GM12878 (cell line): ENCODE data around the gene SHMT2. TPM values are rescaled to one million over a fixed set of nuclear protein-coding genes. Genes with fewer than 3 reads are reported as not detected.

Experiments
- ATAC-seq: fragments of 200-7000 bp; cut with Tn5 transposase; 3 replicates; pipeline ENCODE4 v1.9.1; 2020; ENCODE audit warnings: mild to moderate bottlenecking, moderate library complexity
- BruUV-seq: library from RNA; stranded (reverse); fragments of 400-500 nt; replicated peaks from 2 replicates; lab custom pipeline; 2021; lab: Mats Ljungman, UMichigan
- CTCF ChIA-PET: fragments of 300-600 bp; sonication (Branson Sonifier 250); formaldehyde crosslinking; extraction: SDS; loops from one replicate; lab custom pipeline; 2021; ENCODE audit warnings: inconsistent platforms; lab: Yijun Ruan, JAX
- POLR2A ChIA-PET: fragments of 350-600 bp; formaldehyde crosslinking; extraction: SDS; loops from one replicate; lab custom pipeline; 2021; ENCODE audit warnings: inconsistent platforms; lab: Charles Lee
- RAD21 ChIA-PET: fragments of 300-600 bp; sonication (Branson Sonifier 250); formaldehyde crosslinking; loops from one replicate; lab custom pipeline; 2023; ENCODE audit warnings: antibody characterized with exemption; ENCODE audit not compliant: unreplicated experiment; lab: Charles Lee
- SMC1A ChIA-PET: fragments of 300-600 bp; sonication (Branson Sonifier 250); formaldehyde crosslinking; loops from one replicate; lab custom pipeline; 2023; ENCODE audit not compliant: unreplicated experiment, uncharacterized antibody; lab: Charles Lee
- DNase-seq: peaks from one replicate; pipeline ENCODE4 v3.0.0-alpha.2; 2011; ENCODE audit warnings: low read depth, low spot score
- FAIRE-seq: peaks from 3 replicates; lab custom pipeline; 2011; peaks lifted over from hg19 to GRCh38; lab: Jason Lieb, UNC
- H2AFZ ChIP-seq: 2 replicates; pipeline ENCODE4 v1.6.0; 2011; ENCODE audit warnings: low read depth, low read length, control low read depth; ENCODE audit not compliant: control insufficient read depth
- H3K27ac ChIP-seq: 2 replicates; pipeline ENCODE4 v1.5.1; 2011; ENCODE audit warnings: control low read depth; ENCODE audit not compliant: control insufficient read depth, insufficient read depth
- H3K27me3 ChIP-seq, 2 experiments: replicated peaks in 1 of 2; 2 replicates each; pipeline versions ENCODE4 v1.6.0 to v1.6.1; 2011; ENCODE audit warnings: low read length in 1 of 2; ENCODE audit not compliant: control insufficient read depth in 2 of 2, insufficient read depth in 2 of 2
- H3K36me3 ChIP-seq, 2 experiments: 2 replicates each; pipeline ENCODE4 v1.5.1; 2011; ENCODE audit warnings: low read length in 1 of 2; ENCODE audit not compliant: control insufficient read depth in 2 of 2, insufficient read depth in 2 of 2
- H3K4me1 ChIP-seq: 2 replicates; pipeline ENCODE4 v1.6.1; 2011; ENCODE audit warnings: mild to moderate bottlenecking, low read length, moderate library complexity, mixed read lengths; ENCODE audit not compliant: control insufficient read depth, insufficient read depth
- H3K4me2 ChIP-seq: 2 replicates; pipeline ENCODE4 v1.6.0; 2011; ENCODE audit warnings: control low read depth; ENCODE audit not compliant: control insufficient read depth, insufficient read depth
- H3K4me3 ChIP-seq: fragments of 200-600 bp; sonication (generic); 2 replicates; pipeline ENCODE4 v1.5.1; 2016
- H3K79me2 ChIP-seq: 2 replicates; pipeline ENCODE4 v1.6.0; 2011; ENCODE audit warnings: low read length; ENCODE audit not compliant: control insufficient read depth, insufficient read depth
- H3K9ac ChIP-seq: 2 replicates; pipeline ENCODE4 v1.8.0; 2011; ENCODE audit warnings: low read length, control low read depth, mixed read lengths; ENCODE audit not compliant: control insufficient read depth, insufficient read depth
- H3K9me3 ChIP-seq: replicated peaks from 3 replicates; pipeline ENCODE4 v1.5.1; 2011; ENCODE audit warnings: mild to moderate bottlenecking, low read length; ENCODE audit not compliant: control insufficient read depth, insufficient read depth
- H4K20me1 ChIP-seq: 2 replicates; pipeline ENCODE4 v1.6.0; 2011; ENCODE audit not compliant: control insufficient read depth, insufficient read depth
- GABPA ChIP-seq: IDR thresholded peaks from 2 replicates; pipeline ENCODE4 v1.6.1; 2014; ENCODE audit warnings: antibody characterized with exemption, low read depth, mild to moderate bottlenecking, inconsistent platforms
- HDAC6 ChIP-seq: fragments of 200-600 bp; sonication (generic); IDR thresholded peaks from one replicate; pipeline ENCODE4 v1.8.0; 2017; ENCODE audit warnings: antibody characterized with exemption; ENCODE audit not compliant: unreplicated experiment
- LARP7 ChIP-seq: fragments of 450-650 bp; IDR thresholded peaks from 2 replicates; pipeline ENCODE4 v1.6.1; 2017; ENCODE audit warnings: mild to moderate bottlenecking
- MLLT1 ChIP-seq: fragments of 450-650 bp; IDR thresholded peaks from 2 replicates; pipeline ENCODE4 v1.6.1; 2016; ENCODE audit warnings: mild to moderate bottlenecking
- NKRF ChIP-seq: fragments of 450-650 bp; conservative IDR thresholded peaks from 2 replicates; pipeline ENCODE4 v1.6.1; 2017; ENCODE audit warnings: mild to moderate bottlenecking, moderate library complexity
- SREBF1 ChIP-seq: IDR thresholded peaks from 2 replicates; pipeline ENCODE4 v1.6.1; 2012; ENCODE audit warnings: mild to moderate bottlenecking, low read length
- TCF7 ChIP-seq: IDR thresholded peaks from 2 replicates; pipeline ENCODE4 v1.6.1; 2014; ENCODE audit warnings: antibody characterized with exemption, borderline replicate concordance
- WGBS: methylation state at CpG from one replicate; pipeline ENCODE4 v1.1.6; 2016; ENCODE audit warnings: low lambda C conversion rate; ENCODE audit not compliant: insufficient replicate concordance, insufficient coverage; ENCODE audit errors: missing lambda C conversion rate; 5-methylcytosine and 5-hydroxymethylcytosine counted together
- in situ Hi-C: fragments of 300-500 bp; cut with MboI; formaldehyde crosslinking; loops from 9 replicates; pipeline ENCODE4 v1.14.3; 2018; ENCODE audit warnings: mixed read lengths
- intact Hi-C: fragments of 100-400 bp; cut with micrococcal nuclease; formaldehyde crosslinking; loops from one replicate; pipeline ENCODE4 v1.14.2; 2022; ENCODE audit not compliant: unreplicated experiment
- polyA plus RNA-seq, 11 experiments: library from polyadenylated mRNA; depleted of rRNA in 4 of 11; unstranded in 6 of 11; stranded (reverse) in 5 of 11; fragments of >200 nt; fragmentation: Nextera tagmentation in 4 of 11; fragmentation: Illumina TruSeq in 1 of 11; extraction: Ambion mirVana in 4 of 11; extraction: Trizol in 1 of 11; gene quantifications; 1 replicate in 1 of 11; 2 replicates in 10 of 11; pipeline versions ENCODE4 v1.2.1 to v1.2.3, GENCODE V29; 2011 to 2016; ENCODE audit warnings: inconsistent platforms in 2 of 11, missing spikeins in 2 of 11, low read depth in 1 of 11
- total RNA-seq, 4 experiments: library from RNA; depleted of rRNA in 3 of 4; stranded (reverse); fragments of >200 nt in 3 of 4; fragmentation: Illumina TruSeq in 1 of 4; extraction: Trizol in 1 of 4; gene quantifications; 2 replicates each; pipeline versions ENCODE4 v1.2.1 to v1.2.3, GENCODE V29; 2013 to 2021

The SHMT2 gene
- total and polyA plus RNA-seq, 10 of the 15 experiments (the other 5 are each of a cell fraction or from before 2014, with no cell fraction given), result 57.0 to 292 (median 186) TPM

- RAD21 ChIA-PET, result no interaction called here
- H2AFZ ChIP-seq, result no peak overlapping the region
- H3K79me2 ChIP-seq, result no peaks in the 10 kb centered on the region
- TF ChIP-seq TCF7 (no peak), MLLT1 (no peak), GABPA (no peak), NKRF (no peak), SREBF1 (no peak), HDAC6 (no peak), LARP7 (no peak)
- H3K4me3 ChIP-seq, result no peak overlapping the region
- no peak overlapping the region for H3K27ac ChIP-seq
- H3K4me1 ChIP-seq, result no peaks in the 10 kb centered on the region
- H3K27me3 ChIP-seq, result no peaks in the 10 kb centered on the region
- CTCF ChIA-PET, result no interaction called here
- no peaks in the 10 kb centered on the region for H3K36me3 ChIP-seq
- H3K9ac ChIP-seq, result no peak overlapping the region
- no TSS peak for BruUV-seq
- FAIRE-seq (no peak), DNase-seq (no peak), ATAC-seq (no peak)
- no peak overlapping the region for H3K4me2 ChIP-seq
- POLR2A ChIA-PET, result no interaction called here
- no peaks in the 10 kb centered on the region for H3K9me3 ChIP-seq
- SMC1A ChIA-PET, result no interaction called here
- H4K20me1 ChIP-seq, result no peaks in the 10 kb centered on the region
- 45% methylated on average over 8 of the region's 8 CpGs for WGBS
- in situ Hi-C loops, result no loop called here
- intact Hi-C loops, result no loop called here
These were observed 28.3 kb upstream of the SHMT2 start for GRCh38 chr12:57201219-57201618.
